K562 (cell line): ENCODE measurements around the gene CFAP126. TPM values are rescaled to one million over a fixed set of nuclear protein-coding genes. Genes with fewer than 3 reads are reported as not detected.

Source experiments
- CBX3 ChIP-seq, 2 experiments: IDR thresholded peaks; 1 replicate in 1 of 2; 2 replicates in 1 of 2; pipeline ENCODE4 v1.6.1; 2012; ENCODE audit warnings: inconsistent platforms in 2 of 2, low read length in 2 of 2, borderline replicate concordance in 1 of 2, control low read depth in 1 of 2
- E2F1 ChIP-seq: sonication (generic); formaldehyde crosslinking; IDR thresholded peaks from 2 replicates; pipeline ENCODE4 v1.8.1; 2023; ENCODE audit warnings: mild to moderate bottlenecking, missing genetic modification reagents, moderate library complexity
- ETS2 ChIP-seq: IDR thresholded peaks from 2 replicates; pipeline ENCODE4 v1.6.1; 2016; ENCODE audit warnings: borderline replicate concordance, missing genetic modification characterization, mild to moderate bottlenecking, moderate library complexity, missing compliant biosample characterization; ENCODE audit not compliant: poor library complexity, severe bottlenecking
- MAFK ChIP-seq: IDR thresholded peaks from 2 replicates; pipeline ENCODE4 v1.6.1; 2011; ENCODE audit warnings: low read length, improper control_type of control experiment
- NFIC ChIP-seq: fragments of 450-650 bp; IDR thresholded peaks from 2 replicates; pipeline ENCODE4 v1.6.1; 2017; ENCODE audit warnings: mild to moderate bottlenecking, inconsistent platforms
- NR2C1 ChIP-seq, 2 experiments: fragments of 450-650 bp; IDR thresholded peaks; 2 replicates each; pipeline ENCODE4 v1.6.1; 2017; ENCODE audit warnings: mild to moderate bottlenecking in 2 of 2, antibody characterized with exemption in 1 of 2, inconsistent platforms in 1 of 2, missing compliant biosample characterization in 1 of 2, missing genetic modification characterization in 1 of 2
- PHF21A ChIP-seq: fragments of 450-650 bp; IDR thresholded peaks from 2 replicates; pipeline ENCODE4 v1.6.1; 2017; ENCODE audit warnings: low read depth, borderline replicate concordance
- PTRF ChIP-seq: fragments of 450-650 bp; IDR thresholded peaks from 2 replicates; pipeline ENCODE4 v1.6.1; 2016; ENCODE audit warnings: mild to moderate bottlenecking, missing genetic modification characterization, missing compliant biosample characterization
- RBBP5 ChIP-seq: fragments of 200-600 bp; sonication (generic); IDR thresholded peaks from 2 replicates; pipeline ENCODE4 v1.6.1; 2012; ENCODE audit warnings: borderline replicate concordance, mild to moderate bottlenecking, low read length, control low read depth, inconsistent platforms; ENCODE audit not compliant: insufficient read depth, poor library complexity, severe bottlenecking
- RFX7 ChIP-seq: fragments of 250-450 bp; sonication (Bioruptor Pico); IDR thresholded peaks from 2 replicates; pipeline ENCODE4 v1.5.1; 2021; ENCODE audit warnings: mild to moderate bottlenecking
- SRF ChIP-seq, 2 experiments: fragments of 250-450, 450-650 bp in 1 of 2; sonication (Bioruptor Pico) in 1 of 2; sonication (generic) in 1 of 2; formaldehyde crosslinking; IDR thresholded peaks; 2 replicates each; pipeline versions ENCODE4 v1.5.0 to v1.5.1; 2020 to 2022; ENCODE audit warnings: mild to moderate bottlenecking in 1 of 2, missing genetic modification reagents in 1 of 2
- STAG1 ChIP-seq: sonication (generic); formaldehyde crosslinking; IDR thresholded peaks from 2 replicates; pipeline ENCODE4 v1.5.0; 2020; ENCODE audit warnings: missing genetic modification reagents, borderline replicate concordance
- ZFPM2 ChIP-seq: fragments of 250-450 bp; sonication (Bioruptor Pico); IDR thresholded peaks from 2 replicates; pipeline ENCODE4 v1.5.1; 2022; ENCODE audit warnings: mild to moderate bottlenecking
- ZNF143 ChIP-seq: sonication (generic); formaldehyde crosslinking; IDR thresholded peaks from 2 replicates; pipeline ENCODE4 v1.9.0; 2022; ENCODE audit warnings: mild to moderate bottlenecking, missing genetic modification reagents
- ZNF165 ChIP-seq: fragments of 250-450 bp; sonication (Bioruptor Pico); IDR thresholded peaks from 2 replicates; pipeline ENCODE4 v1.4.0; 2020; ENCODE audit warnings: borderline replicate concordance
- ZNF224 ChIP-seq: sonication (generic); formaldehyde crosslinking; IDR thresholded peaks from 2 replicates; pipeline ENCODE4 v1.8.0; 2022; ENCODE audit warnings: mild to moderate bottlenecking, missing genetic modification reagents
- ZNF24 ChIP-seq: fragments of 450-650 bp; IDR thresholded peaks from 2 replicates; pipeline ENCODE4 v1.6.1; 2016
- ZNF561 ChIP-seq: fragments of 450-650 bp; formaldehyde crosslinking; conservative IDR thresholded peaks from 2 replicates; pipeline ENCODE4 v1.4.0; 2020; ENCODE audit warnings: mild to moderate bottlenecking, moderate library complexity
- polyA plus RNA-seq, 8 experiments: library from polyadenylated mRNA; depleted of rRNA in 4 of 8; stranded (reverse) in 5 of 8; unstranded in 3 of 8; fragments of >200 nt; fragmentation: Nextera tagmentation in 2 of 8; fragmentation: Illumina TruSeq in 1 of 8; extraction: Ambion mirVana in 2 of 8; extraction: Trizol in 1 of 8; gene quantifications; 2 replicates each; pipeline versions ENCODE4 v1.2.1 to v1.2.3, GENCODE V29; 2011 to 2014; ENCODE audit warnings: inconsistent platforms in 1 of 8, missing spikeins in 1 of 8
- total RNA-seq, 7 experiments: library from RNA; depleted of rRNA in 6 of 7; stranded (reverse); fragments of >200 nt in 6 of 7; fragmentation: Illumina TruSeq in 2 of 7; extraction: Trizol in 2 of 7; gene quantifications; 2 replicates each; pipeline versions ENCODE4 v1.2.1 to v1.2.3, GENCODE V29; 2011 to 2021; ENCODE audit warnings: low replicate concordance in 1 of 7
- TF ChIP-seq, protein P1 (sequence below): sonication (generic); formaldehyde crosslinking; IDR thresholded peaks from 2 replicates; pipeline ENCODE4 v1.8.1; 2023; ENCODE audit warnings: missing genetic modification reagents, mild to moderate bottlenecking, borderline replicate concordance
- TF ChIP-seq, protein P2 (sequence below): fragments of 450-650 bp; IDR thresholded peaks from 2 replicates; pipeline ENCODE4 v1.6.1; 2016; ENCODE audit warnings: antibody characterized with exemption

CFAP126 gene
- total and polyA plus RNA-seq, 9 of the 15 experiments (the other 6 are each of a cell fraction or from before 2014, with no cell fraction given): not detected

- TF ChIP-seq, protein P1, sequence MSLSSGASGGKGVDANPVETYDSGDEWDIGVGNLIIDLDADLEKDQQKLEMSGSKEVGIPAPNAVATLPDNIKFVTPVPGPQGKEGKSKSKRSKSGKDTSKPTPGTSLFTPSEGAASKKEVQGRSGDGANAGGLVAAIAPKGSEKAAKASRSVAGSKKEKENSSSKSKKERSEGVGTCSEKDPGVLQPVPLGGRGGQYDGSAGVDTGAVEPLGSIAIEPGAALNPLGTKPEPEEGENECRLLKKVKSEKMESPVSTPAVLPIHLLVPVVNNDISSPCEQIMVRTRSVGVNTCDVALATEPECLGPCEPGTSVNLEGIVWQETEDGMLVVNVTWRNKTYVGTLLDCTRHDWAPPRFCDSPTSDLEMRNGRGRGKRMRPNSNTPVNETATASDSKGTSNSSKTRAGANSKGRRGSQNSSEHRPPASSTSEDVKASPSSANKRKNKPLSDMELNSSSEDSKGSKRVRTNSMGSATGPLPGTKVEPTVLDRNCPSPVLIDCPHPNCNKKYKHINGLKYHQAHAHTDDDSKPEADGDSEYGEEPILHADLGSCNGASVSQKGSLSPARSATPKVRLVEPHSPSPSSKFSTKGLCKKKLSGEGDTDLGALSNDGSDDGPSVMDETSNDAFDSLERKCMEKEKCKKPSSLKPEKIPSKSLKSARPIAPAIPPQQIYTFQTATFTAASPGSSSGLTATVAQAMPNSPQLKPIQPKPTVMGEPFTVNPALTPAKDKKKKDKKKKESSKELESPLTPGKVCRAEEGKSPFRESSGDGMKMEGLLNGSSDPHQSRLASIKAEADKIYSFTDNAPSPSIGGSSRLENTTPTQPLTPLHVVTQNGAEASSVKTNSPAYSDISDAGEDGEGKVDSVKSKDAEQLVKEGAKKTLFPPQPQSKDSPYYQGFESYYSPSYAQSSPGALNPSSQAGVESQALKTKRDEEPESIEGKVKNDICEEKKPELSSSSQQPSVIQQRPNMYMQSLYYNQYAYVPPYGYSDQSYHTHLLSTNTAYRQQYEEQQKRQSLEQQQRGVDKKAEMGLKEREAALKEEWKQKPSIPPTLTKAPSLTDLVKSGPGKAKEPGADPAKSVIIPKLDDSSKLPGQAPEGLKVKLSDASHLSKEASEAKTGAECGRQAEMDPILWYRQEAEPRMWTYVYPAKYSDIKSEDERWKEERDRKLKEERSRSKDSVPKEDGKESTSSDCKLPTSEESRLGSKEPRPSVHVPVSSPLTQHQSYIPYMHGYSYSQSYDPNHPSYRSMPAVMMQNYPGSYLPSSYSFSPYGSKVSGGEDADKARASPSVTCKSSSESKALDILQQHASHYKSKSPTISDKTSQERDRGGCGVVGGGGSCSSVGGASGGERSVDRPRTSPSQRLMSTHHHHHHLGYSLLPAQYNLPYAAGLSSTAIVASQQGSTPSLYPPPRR: 0 out of 2 replicates have a peak, but pooled peaks have one; percentile 68
- TF ChIP-seq PHF21A: no peak
- peak; percentile 56 for TF ChIP-seq ZNF24
- TF ChIP-seq RFX7 (CRISPR knock-in tag): no peak; the same call in 1 of the 2 replicates
- peak; percentile 36; the same call in 1 of the 2 replicates for TF ChIP-seq E2F1 (CRISPR knock-in tag)
- TF ChIP-seq NFIC: peak; percentile 82
- TF ChIP-seq ZFPM2 (CRISPR knock-in tag): no peak
- TF ChIP-seq PTRF: no peak
- peak; percentile 43; the same call in 1 of the 2 replicates for TF ChIP-seq STAG1 (CRISPR knock-in tag)
- TF ChIP-seq, protein P2, sequence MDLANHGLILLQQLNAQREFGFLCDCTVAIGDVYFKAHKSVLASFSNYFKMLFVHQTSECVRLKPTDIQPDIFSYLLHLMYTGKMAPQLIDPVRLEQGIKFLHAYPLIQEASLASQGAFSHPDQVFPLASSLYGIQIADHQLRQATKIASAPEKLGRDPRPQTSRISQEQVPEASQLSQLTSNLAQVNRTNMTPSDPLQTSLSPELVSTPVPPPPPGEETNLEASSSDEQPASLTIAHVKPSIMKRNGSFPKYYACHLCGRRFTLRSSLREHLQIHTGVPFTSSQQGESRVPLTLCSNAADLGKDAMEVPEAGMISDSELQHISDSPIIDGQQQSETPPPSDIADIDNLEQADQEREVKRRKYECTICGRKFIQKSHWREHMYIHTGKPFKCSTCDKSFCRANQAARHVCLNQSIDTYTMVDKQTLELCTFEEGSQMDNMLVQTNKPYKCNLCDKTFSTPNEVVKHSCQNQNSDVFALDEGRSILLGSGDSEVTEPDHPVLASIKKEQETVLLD: peak; percentile 70
- no peak; the same call in 1 of the 2 replicates for TF ChIP-seq MAFK
- TF ChIP-seq ZNF165 (CRISPR knock-in tag): no peak
- TF ChIP-seq ZNF143 (CRISPR knock-in tag): no peak
- no peak for TF ChIP-seq ZNF561 (CRISPR knock-in tag)
- TF ChIP-seq RBBP5: peak; percentile 95
- TF ChIP-seq SRF (CRISPR knock-in tag; IDR thresholded peaks at IDR 0.05): peak in 1 of 2 experiments; percentile 25; a peak in 2 of 4 replicates
- TF ChIP-seq ETS2 (tag): no peak
- TF ChIP-seq ZNF224: no peak
- TF ChIP-seq CBX3 (IDR thresholded peaks at IDR 0.05; ENCODE audit: borderline replicate concordance in 1 of 2, low read length in 2 of 2): peak in 1 of 2 experiments; percentile 25; a peak in 1 of 3 replicates
- peak; percentile 57 for TF ChIP-seq NR2C1 (IDR thresholded peaks at IDR 0.05)
- peak; percentile 73 for TF ChIP-seq NR2C1 (tag; IDR thresholded peaks at IDR 0.05)
Measured at GRCh38 chr1:161399257-161399998, 31.8 kb upstream of the CFAP126 start (continued).
